Esophagus squamous epithelium (tissue), 4 donors: Measurements from ENCODE around the gene TBX20.
"Not testable (repeated sequence)": the region's sequence is repeated elsewhere in the genome, so short reads cannot be mapped to it uniquely, and the experiment has no call there.

ENCODE experiments used
- CTCF ChIP-seq, 6 experiments: fragments of 450-650 bp in 4 of 6; fragments of 200-600 bp in 2 of 6; sonication (generic) in 2 of 6; IDR thresholded peaks; one replicate each; pipeline ENCODE4 v1.5.1; 2016 to 2019; ENCODE audit warnings: antibody characterized with exemption in 6 of 6, mild to moderate bottlenecking in 4 of 6, moderate library complexity in 4 of 6
- POLR2A ChIP-seq, 4 donors: fragments of 450-650 bp; IDR thresholded peaks; one replicate each; pipeline ENCODE4 v1.6.1; 2017; ENCODE audit warnings: antibody characterized with exemption in 4 of 4, mild to moderate bottlenecking in 4 of 4, moderate library complexity in 3 of 4

- not testable (repeated sequence) for TF ChIP-seq CTCF, POLR2A (IDR thresholded peaks at IDR 0.05)
These were observed 67.1 kb downstream of the TBX20 start for GRCh38 chr7:35186751-35187150.
